IPS-18c (cell line): ENCODE data around the gene DSCAM.

Source experiments
- H3K4me3 ChIP-seq: 2 replicates; pipeline ENCODE4 v1.7.0; 2013; ENCODE audit warnings: low read depth, mild to moderate bottlenecking, low read length, moderate library complexity; ENCODE audit not compliant: insufficient read depth
- H3K9me3 ChIP-seq: one replicate; pipeline ENCODE4 v1.6.1; 2013; ENCODE audit warnings: mild to moderate bottlenecking, low read length, moderate library complexity; ENCODE audit not compliant: control insufficient read depth, insufficient read depth

The DSCAM gene

DNA sequence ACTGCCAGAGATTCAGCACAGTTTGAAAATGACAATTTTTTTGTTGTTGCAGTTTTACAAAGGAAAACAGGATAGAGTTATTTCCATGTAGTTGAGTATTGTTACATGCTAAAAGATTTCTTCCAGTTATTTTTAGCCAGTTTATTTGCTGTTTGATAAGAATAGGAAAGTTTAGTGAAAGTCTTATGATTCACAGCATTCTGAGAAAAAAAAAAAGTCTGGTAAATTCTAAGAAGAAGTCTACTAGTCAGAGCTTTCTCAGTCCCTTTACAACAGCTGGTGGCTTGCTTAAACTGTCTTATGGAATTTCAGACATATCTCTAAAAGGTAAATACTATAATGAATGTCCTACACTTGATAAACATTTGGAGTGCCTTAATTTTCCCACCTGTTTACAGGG is 341.7 kb downstream of the DSCAM start:
- Histone ChIP-seq H3K4me3 (no peak overlapping the region), H3K9me3 (no peaks in the 10 kb centered on the region)

DNA sequence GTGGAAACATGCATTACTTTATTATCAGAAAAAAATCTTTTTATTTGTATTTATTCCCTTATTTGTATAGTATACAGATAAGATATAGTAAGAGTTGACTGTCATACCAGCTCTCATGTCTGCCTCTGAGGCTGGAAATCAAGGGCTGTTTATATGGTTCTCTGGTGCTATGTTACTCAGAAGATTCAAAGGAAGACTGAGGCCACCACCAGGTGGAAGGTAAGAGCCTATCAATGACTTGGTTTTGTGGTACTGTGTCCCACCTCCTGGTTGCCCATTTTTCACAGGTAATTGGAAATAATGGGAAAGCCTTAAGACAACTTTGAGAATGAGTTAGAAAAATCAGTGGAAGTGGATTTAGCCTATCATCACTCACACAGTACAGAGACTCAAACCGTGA is 342.1 kb downstream of the DSCAM start:
- no peaks in the 10 kb centered on the region for H3K9me3 ChIP-seq
- no peak overlapping the region for H3K4me3 ChIP-seq

DNA sequence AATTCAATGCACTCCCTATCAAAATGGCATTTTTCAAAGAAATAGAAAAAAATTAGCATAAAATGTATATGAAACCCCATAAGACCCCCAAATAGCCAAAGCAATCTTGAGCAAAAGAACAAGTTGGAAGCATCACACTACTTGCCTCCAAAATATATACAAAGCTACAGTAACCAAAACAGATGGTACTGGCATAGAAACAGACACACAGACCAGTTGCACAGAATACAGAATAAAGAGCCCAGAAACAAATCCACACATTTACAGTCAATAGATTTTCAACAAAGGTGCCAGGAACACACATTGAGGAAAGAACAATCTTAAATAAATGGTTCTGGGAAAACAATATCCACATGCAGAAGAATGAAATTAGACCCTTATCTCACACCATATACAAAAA is 350.8 kb downstream of the DSCAM start:
- Histone ChIP-seq H3K4me3 (no peak overlapping the region), H3K9me3 (no peaks in the 10 kb centered on the region)

GRCh38 chr21:40490408-40490807 is 356.6 kb downstream of the DSCAM start:
- no peaks in the 10 kb centered on the region for H3K9me3 ChIP-seq
- no peak overlapping the region for H3K4me3 ChIP-seq

GRCh38 chr21:40489001-40489400 is 358.0 kb downstream of the DSCAM start:
- H3K4me3 ChIP-seq, result no peak overlapping the region
- H3K9me3 ChIP-seq, result no peaks in the 10 kb centered on the region

DNA sequence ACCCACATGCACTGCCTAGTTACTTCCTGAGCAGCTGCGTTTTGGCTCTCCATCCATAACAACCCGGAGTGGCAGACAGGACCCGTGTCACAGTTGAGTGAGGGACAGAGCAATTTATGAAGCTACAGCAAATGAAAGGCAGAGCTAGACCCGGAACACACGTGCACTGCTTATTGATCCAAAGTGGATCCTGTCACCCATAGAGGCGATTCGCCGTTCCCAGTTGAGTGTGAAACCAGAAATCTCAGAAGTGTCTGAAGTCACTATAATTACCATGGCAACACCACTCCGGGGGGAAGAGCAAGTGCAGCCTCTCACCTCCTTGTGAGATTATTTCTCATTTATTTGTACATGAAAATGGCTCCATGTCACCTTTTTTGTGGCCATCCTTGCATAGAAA is 365.2 kb downstream of the DSCAM start:
- Histone ChIP-seq H3K9me3 (no peaks in the 10 kb centered on the region), H3K4me3 (no peak overlapping the region)

DNA sequence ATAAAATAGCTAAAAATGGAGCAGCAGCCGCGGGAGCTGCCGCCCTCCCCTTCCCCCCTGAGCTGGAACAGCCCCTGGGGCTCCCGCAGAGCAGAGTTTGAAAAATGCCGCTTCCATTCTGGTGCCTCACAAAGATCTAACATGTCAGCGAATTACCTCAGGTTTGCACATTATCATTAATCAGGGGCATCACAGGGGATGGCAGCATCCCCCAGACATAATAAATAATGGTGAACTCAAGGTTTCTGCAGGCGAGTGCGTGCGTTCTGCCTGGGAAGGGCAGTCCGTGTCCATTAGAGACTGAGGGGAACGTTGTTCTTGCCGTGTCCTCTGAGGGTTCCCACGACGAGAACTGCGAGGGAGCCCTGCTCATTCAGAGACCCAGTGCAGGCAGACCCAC is 372.4 kb downstream of the DSCAM start:
- Histone ChIP-seq H3K4me3 (no peak overlapping the region), H3K9me3 (no peaks in the 10 kb centered on the region)

DNA sequence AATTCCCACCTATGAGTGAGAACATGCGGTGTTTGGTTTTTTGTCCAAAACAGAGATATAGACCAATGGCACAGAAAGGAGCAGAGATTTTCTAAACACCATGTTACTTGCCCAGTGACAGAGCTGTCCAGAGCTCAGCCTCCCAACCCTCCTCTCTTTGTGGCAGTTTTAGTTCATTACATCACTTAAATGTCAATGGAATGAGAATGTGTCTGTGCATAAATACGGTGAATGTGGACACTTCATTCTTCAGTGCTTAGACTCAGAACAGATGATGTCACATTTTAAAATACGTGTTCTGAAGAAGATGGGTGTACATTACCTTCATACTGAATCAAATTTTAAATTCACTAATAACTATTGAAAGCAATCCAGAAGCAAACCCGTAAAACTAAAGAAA is 374.9 kb downstream of the DSCAM start:
- H3K4me3 ChIP-seq, result no peak overlapping the region
- no peaks in the 10 kb centered on the region for H3K9me3 ChIP-seq

GRCh38 chr21:40471103-40471502 is 375.9 kb downstream of the DSCAM start:
- Histone ChIP-seq H3K4me3 (no peak overlapping the region), H3K9me3 (no peaks in the 10 kb centered on the region)

GRCh38 chr21:40466893-40467483 is 380.0 kb downstream of the DSCAM start:
- no peaks in the 10 kb centered on the region for H3K9me3 ChIP-seq
- H3K4me3 ChIP-seq, result no peak overlapping the region

DNA sequence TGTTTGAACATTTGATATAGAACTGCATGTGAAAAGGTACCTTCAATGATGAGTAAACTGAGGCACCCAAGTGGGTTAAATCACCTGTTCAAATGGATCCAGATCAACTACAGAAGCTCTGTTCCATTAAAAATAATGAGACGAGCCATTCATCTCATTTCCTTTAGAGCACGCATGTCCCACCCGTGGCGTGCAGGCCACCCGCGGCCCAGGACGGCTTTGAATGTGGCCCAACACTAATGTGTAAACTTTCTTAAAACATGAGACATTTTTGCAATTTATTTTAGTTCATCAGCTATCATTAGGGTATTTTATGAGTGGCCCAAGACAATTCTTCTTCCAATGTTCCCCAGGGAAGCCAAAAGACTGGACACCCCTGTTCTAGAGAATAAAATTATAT is 381.6 kb downstream of the DSCAM start:
- Histone ChIP-seq H3K9me3 (no peaks in the 10 kb centered on the region), H3K4me3 (no peak overlapping the region)

DNA sequence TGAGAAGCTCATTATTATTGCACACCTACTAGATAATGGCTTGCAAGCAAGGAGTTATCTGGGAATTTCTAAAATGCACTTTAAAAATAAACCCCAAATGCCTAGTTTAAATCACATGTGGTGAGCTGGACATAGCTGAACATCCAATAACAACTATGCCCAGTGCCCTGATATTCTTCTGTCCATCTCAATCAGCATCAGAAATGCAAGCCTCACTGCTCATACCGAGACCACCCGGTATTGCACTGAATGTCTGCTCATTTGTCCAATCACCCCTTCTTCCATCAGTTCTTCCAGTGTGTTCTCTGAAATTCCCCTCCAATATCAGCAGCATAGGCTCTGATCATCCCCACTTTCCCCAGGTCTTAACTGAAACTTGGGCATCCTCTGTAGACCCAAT is 383.8 kb downstream of the DSCAM start:
- H3K9me3 ChIP-seq, result no peaks in the 10 kb centered on the region

GRCh38 chr21:40461008-40461407 is 385.9 kb downstream of the DSCAM start:
- H3K9me3 ChIP-seq, result no peaks in the 10 kb centered on the region
- H3K4me3 ChIP-seq, result no peak overlapping the region

More for the DNA sequence above, 383.8 kb downstream of the DSCAM start:
- H3K4me3 ChIP-seq, result no peak overlapping the region

DNA sequence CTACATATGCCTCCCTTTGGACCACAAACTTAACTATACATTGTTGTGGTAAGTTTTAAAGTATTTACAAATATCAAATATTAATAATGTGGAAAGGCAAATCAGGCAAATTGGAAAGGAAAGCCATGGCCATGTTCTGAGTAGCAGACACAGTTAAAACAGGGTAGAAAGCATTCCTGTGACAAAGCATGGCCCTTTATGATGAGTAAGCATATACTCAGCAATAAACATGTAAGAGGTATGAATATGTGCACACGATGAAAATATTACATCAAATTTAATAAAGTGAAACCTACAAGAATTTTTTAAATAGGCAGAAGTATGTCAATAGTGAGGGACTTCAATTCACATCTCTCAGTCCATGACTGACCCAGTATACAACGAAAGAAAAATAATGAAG is 389.2 kb downstream of the DSCAM start:
- no peaks in the 10 kb centered on the region for H3K9me3 ChIP-seq
- no peak overlapping the region for H3K4me3 ChIP-seq

- H3K4me3 ChIP-seq, result no peak overlapping the region
- H3K9me3 ChIP-seq, result no peaks in the 10 kb centered on the region
These were observed 392.9 kb downstream of the DSCAM start for GRCh38 chr21:40454057-40454456.

GRCh38 chr21:40453183-40453582 is 393.8 kb downstream of the DSCAM start:
- Histone ChIP-seq H3K4me3 (no peak overlapping the region), H3K9me3 (no peaks in the 10 kb centered on the region)

- Histone ChIP-seq H3K4me3 (no peak overlapping the region), H3K9me3 (no peaks in the 10 kb centered on the region)
These were observed 394.4 kb downstream of the DSCAM start for GRCh38 chr21:40452548-40452947.

DNA sequence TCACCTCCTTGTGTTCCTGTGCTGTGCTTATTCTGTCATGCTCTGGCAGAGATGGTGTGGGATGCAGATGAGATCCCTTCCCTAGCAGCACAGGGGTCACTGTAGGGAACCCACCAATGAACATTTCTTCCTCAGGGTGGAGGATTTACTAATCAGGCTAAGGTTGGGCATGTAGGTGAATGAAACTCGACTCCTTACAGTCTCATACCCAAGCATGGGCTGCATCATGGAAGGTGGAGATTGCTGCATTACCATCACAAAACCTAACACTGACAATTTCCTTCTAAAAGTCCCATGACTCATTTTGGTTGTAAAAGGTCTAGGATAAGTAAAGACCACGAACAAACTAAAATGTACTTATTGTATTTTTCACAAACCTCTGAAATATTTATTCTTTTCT is 399.9 kb downstream of the DSCAM start:
- Histone ChIP-seq H3K4me3 (no peak overlapping the region), H3K9me3 (no peaks in the 10 kb centered on the region)

GRCh38 chr21:40445349-40445921 is 401.5 kb downstream of the DSCAM start:
- no peak overlapping the region for H3K4me3 ChIP-seq

More at GRCh38 chr21:40445349-40445921, 401.5 kb downstream of the DSCAM start:
- peaks cover 2% of the 10 kb centered on the region for H3K9me3 ChIP-seq
